Activated naive CD8-positive, alpha-beta T cell treated with anti-CD3 and anti-CD28 coated beads, Interleukin-2, amount 50 U/mL, for 16 hours (primary cell): ENCODE results near the gene THBS1.

Source experiments
- DNase-seq: peaks from one replicate; pipeline ENCODE4 v3.0.0-alpha.2; 2020; ENCODE audit warnings: low read depth, low spot score

The THBS1 gene

DNA sequence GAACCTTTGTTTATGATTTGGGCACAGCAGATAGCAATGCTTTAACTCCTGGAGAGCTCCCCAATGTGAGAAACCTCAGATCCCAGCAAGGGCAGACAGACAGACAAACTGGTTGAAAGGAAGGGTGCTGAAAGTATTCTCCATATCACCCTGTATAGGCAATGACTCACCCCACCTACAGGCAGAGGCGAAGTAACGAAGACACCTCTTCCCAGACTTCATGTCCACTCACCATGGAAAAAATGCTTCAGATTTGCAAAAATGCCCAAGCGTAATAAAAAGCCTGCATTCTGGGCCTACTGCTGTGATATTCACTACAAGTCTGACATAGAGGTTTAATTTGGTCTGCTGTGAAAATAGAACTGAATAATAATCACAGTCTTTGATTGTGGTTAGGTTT, 50.5 kb downstream of the THBS1 start:
- DNase-seq = no peak

DNA sequence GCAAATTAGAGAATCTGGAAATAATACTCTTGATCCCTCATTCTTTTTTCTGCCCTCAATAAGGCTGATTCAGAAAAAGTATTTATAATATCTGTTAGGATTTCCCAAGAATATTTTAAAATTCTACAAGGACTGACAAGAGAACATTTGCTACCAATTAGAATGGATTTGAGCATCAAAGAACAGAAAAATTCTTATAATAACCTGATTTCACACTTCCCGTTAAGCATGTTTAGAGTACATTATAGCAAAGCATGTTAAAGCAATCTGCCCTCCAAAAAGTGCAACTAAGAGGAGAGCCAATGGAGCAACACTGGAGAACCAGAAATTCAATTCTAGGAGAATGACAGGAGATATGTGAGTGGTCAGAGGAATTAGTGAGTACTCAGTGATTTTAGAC, 57.2 kb downstream of the THBS1 start:
- no peak for DNase-seq

DNA sequence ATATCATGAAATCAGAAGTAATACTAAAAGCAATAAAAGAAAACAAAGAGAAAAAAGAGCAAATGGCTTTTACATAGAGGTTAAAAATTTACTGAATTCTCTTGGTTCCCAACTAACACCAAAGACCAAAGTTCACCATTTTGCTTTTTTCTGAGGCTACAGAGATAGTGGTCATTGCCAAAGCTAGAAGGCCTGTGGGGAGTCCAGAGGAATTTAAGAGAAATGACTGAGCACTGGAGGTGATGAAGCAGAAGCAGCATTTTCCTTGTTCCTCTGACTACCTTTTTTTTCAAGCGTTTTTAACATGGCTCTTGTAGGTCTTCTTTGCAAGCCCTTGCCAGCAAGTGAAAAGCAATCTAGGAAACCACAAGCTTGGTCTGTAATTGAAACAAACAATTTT, 58.2 kb downstream of the THBS1 start:
- no peak for DNase-seq

DNA sequence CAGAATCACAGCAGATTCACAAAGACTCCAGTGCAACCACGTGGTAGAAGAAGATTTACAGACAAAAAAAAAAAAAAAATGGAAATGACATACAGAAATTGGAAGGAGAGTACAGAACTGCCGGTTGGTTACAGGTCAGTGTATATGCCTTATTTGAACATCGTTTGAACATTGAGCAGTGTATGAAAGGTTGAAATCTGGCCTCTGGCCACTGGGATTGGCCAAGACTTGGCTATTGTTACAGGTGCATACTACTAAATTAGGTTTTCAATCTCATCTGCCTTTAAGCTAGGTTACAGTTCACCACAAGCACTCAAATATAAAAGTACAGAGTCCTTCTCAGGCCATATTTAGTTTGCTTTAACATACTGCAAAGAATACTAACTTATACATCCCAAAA, 59.8 kb downstream of the THBS1 start:
- no peak for DNase-seq

DNA sequence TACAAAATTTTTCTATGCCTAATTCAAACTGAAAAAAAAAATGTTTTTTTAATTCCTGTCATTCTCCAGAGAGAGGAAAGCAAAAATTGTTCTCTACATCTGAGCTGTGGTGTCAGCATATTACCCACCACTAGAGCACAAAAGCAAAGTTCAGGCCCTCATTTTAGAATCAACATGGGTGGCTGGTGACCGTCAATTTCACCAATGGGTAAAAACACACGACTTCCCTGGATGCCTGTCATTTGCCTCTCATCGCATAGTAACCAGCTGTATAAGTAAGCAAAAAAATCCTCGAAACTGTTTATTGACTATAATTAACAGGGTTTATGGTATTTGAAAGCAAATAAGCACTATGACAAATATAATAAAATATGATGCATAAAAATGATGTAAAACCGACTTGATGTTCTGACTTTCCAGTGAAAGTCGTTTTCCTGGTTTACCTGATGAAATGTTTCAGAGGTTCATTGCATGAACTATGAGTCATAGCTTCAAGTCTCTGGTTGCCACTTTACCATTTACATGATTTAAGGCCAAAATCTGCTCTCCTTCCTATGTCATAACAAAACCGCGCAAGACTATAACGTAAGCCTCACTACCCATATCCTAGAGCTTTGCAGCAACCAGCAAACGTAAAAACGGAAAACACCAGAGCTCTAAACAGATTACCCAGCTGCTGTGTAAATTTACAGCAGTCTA, 60.5 kb downstream of the THBS1 start:
- DNase-seq = no peak

DNA sequence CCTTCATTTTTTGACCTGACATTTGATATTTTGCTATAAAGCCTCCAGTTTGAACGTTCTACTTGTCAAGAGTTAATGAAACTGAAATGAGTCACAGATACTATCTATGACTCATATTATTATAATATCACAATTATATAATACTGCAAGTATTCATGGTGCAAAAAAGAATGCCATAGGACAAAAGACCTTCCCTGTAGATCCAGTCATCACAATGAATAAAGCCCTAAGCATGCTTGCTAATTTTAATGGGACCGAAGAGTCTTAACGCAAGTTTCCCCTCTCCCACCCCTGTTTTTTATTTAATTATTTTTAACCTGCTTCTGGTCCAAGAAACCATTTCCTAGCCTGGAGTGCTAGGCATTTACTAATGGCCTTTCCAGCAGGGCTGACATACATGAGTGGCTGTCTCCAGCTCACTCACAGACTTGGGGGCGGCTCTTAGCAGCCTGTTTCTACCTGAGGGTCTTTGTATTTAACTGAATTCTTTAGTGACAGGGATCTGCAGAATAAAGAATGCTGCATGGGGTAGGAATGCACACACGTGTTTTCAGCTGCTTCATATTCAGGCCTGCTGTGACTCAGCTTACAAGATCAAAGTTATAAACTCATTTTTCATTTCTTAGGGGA, 61.2 kb downstream of the THBS1 start:
- DNase-seq = no peak

DNA sequence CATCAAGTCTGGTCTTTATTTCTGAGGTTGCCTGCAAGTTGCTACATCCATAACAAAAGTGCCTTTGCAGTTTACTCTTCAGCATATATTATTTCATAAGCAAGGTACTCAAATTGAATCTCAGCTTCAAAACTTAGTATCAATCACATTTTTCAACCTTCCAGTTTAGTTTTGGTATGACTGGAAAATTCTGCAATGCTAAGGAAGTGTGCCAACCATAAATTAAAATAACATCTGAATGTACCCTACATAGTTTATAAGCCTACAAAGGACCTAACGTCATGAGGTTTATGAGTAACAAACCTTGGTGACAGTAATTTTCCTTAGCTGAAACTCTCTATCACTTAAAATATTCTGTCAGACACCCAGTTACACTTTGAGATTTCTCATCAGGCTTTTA, 62.8 kb downstream of the THBS1 start:
- no peak for DNase-seq

DNA sequence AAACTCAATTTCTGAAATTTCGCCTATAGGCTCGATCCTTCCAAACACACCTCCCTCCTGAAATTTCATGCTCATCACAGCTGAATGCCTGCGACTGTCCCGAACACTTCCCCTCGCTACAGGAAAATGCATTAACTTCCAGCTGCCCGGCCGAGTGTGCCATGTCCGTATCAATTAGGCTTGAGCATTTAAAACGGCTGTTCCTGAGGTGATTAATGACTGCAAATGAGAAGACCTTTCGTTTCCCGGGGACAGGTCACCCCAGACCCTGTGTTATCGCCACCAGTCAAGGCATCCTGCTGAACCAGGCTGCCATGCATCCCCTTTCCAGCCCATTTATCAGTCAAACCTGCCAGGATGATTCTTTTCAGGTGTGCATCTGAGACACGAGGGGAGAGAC, 63.3 kb downstream of the THBS1 start:
- DNase-seq = no peak

DNA sequence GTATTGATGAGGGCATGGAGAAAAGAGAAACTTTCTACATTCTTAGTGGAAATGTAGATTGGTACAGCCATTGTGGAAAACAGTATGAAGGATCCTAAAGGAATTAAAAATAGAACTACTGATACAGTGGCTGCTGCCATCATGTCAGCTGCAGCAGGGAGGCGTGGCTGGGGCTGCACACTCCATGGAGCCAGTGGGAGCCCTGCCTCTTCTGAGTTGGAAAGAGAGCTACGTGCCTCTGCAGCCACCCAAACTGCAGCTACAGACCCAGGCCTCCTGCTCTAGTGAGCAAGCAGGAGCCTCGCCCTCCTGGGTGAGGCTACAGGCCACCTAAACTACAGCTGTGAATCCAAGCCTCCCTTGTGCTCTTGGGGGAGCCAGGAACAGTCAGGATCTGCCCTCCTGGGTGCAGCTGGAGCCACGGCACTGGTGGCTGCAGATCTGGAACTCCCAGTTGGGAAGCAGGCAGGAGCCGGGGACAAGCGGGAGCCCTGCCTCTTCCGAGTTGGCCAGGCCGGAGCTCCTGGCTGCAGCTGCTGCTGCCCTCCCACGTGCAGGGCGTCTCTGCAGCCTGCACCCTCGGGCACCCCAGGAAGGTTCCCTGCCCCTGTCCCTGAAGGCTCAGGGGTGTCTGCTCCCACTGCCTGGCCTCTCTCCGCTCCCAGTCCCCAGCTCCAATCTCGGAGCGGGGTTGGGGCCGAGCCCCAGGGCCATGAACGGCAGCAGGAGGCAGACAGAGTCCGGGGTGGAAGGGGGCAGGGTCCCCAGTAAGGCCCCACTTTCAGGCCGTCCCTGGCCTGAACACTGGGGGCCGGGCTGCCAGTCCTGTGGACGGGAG, 64.5 kb downstream of the THBS1 start:
- no peak for DNase-seq

DNA sequence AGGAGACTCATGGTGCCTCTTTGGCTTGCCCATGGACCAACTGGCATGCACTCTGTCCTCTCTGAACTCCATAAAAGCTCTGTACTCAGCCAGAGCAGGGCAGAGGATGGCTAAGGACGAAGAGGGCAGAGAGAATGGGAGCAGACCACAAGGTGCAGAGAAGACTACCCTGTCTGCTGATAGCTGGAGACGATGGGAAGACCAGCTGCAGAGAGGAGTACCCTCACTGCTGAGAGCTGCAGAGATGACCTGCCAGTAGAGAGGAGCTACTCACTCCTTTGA, 65.0 kb downstream of the THBS1 start:
- DNase-seq = no peak

DNA sequence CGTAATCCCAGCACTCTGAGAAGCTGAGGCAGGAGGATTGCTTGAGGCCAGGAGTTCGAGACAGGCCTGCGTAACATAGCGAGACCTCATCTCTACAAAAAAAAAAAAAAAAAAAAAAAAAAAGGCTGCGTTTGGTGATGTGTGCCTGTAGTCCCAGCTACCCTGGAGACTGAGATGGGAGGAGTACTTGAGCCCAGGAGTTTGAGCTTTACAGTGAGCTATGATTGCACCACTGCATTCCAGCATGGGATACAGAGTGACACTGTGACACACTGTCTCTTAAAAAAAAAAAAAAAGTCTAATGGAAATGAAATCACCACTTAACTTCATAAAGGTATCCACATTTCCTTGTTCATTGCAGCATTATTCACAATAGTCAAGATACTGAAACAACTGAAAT, 65.5 kb downstream of the THBS1 start:
- DNase-seq = no peak
